Right hindlimb (tissue), 1 donor: ENCODE results near the gene GABRG3.

Source experiments
- DNase-seq: peaks from one replicate; pipeline ENCODE4 v3.0.0-alpha.2; 2018

Gene GABRG3

GRCh38 chr15:27535445-27536129 is 564.6 kb downstream of the GABRG3 start:
- DNase-seq = no peak

GRCh38 chr15:27538325-27538724 is 567.3 kb downstream of the GABRG3 start:
- no peak for DNase-seq

- no peak for DNase-seq
Measured at GRCh38 chr15:27541581-27541980, 570.6 kb downstream of the GABRG3 start.

- DNase-seq = no peak
Measured at GRCh38 chr15:27545494-27546255, 574.7 kb downstream of the GABRG3 start.

GRCh38 chr15:27549746-27550145 is 578.8 kb downstream of the GABRG3 start:
- no peak for DNase-seq

GRCh38 chr15:27550635-27551034 is 579.7 kb downstream of the GABRG3 start:
- no peak for DNase-seq

GRCh38 chr15:27561816-27562215 is 590.8 kb downstream of the GABRG3 start:
- no peak for DNase-seq

GRCh38 chr15:27563765-27564370 is 592.9 kb downstream of the GABRG3 start:
- no peak for DNase-seq

GRCh38 chr15:27564656-27565055 is 593.7 kb downstream of the GABRG3 start:
- no peak for DNase-seq

- DNase-seq = no peak
Measured at GRCh38 chr15:27570746-27571145, 599.8 kb downstream of the GABRG3 start.

GRCh38 chr15:27573805-27574485 is 603.0 kb downstream of the GABRG3 start:
- no peak for DNase-seq

GRCh38 chr15:27574541-27575054 is 603.6 kb downstream of the GABRG3 start:
- no peak for DNase-seq

- DNase-seq = no peak
Measured at GRCh38 chr15:27575521-27575920, 604.5 kb downstream of the GABRG3 start.

- DNase-seq = no peak
Measured at GRCh38 chr15:27576576-27576975, 605.6 kb downstream of the GABRG3 start.

- no peak for DNase-seq
Measured at GRCh38 chr15:27579738-27580137, 608.8 kb downstream of the GABRG3 start.

- DNase-seq = no peak
Measured at GRCh38 chr15:27582726-27583410, 611.9 kb downstream of the GABRG3 start.

- DNase-seq = no peak
Measured at GRCh38 chr15:27583651-27584050, 612.7 kb downstream of the GABRG3 start.

- no peak for DNase-seq
Measured at GRCh38 chr15:27585041-27585640, 614.2 kb downstream of the GABRG3 start.

GRCh38 chr15:27587810-27588209 is 616.8 kb downstream of the GABRG3 start:
- no peak for DNase-seq

GRCh38 chr15:27589260-27589659 is 618.3 kb downstream of the GABRG3 start:
- no peak for DNase-seq

GRCh38 chr15:27589782-27590181 is 618.8 kb downstream of the GABRG3 start:
- DNase-seq = no peak
